GM20000 (cell line): ENCODE results near the gene SLC23A2.
"Not testable (repeated sequence)": the region's sequence is repeated elsewhere in the genome, so short reads cannot be mapped to it uniquely, and the experiment has no call there.

Experiments used
- DNase-seq: peaks from one replicate; pipeline ENCODE4 v3.0.0; 2012; ENCODE audit warnings: low spot score
- CTCF ChIP-seq: IDR thresholded peaks from 2 replicates; pipeline ENCODE4 v1.5.1; 2012; ENCODE audit warnings: mild to moderate bottlenecking, control low read depth; ENCODE audit errors: extremely low read depth, missing control alignments

SLC23A2 gene

GRCh38 chr20:5039255-5039657 is 37.9 kb upstream of the SLC23A2 start:
- no peak for TF ChIP-seq CTCF
- DNase-seq: peak; percentile 54

- TF ChIP-seq CTCF: no peak
- peak; percentile 31 for DNase-seq
Measured at GRCh38 chr20:5036828-5037227, 35.5 kb upstream of the SLC23A2 start.

- DNase-seq: not testable (repeated sequence)
Measured at GRCh38 chr20:5035518-5035917, 34.2 kb upstream of the SLC23A2 start.

GRCh38 chr20:5033566-5033965 is 32.3 kb upstream of the SLC23A2 start:
- no peak for TF ChIP-seq CTCF
- DNase-seq: no peak

GRCh38 chr20:5031701-5032100 is 30.4 kb upstream of the SLC23A2 start:
- not testable (repeated sequence) for DNase-seq

GRCh38 chr20:5031206-5031557 is 29.9 kb upstream of the SLC23A2 start:
- DNase-seq: no peak
- TF ChIP-seq CTCF: no peak

GRCh38 chr20:5030348-5031205 is 29.3 kb upstream of the SLC23A2 start:
- DNase-seq: no peak
- no peak for TF ChIP-seq CTCF

- DNase-seq: not testable (repeated sequence)
Measured at GRCh38 chr20:5028258-5029059, 27.1 kb upstream of the SLC23A2 start.

GRCh38 chr20:5024982-5025381 is 23.7 kb upstream of the SLC23A2 start:
- no peak for DNase-seq
- no peak for TF ChIP-seq CTCF
